C4-2B (cell line): Measurements from ENCODE around the gene MTX3.

Source experiments
- ZFX ChIP-seq: fragments of 450-650 bp; IDR thresholded peaks from 2 replicates; pipeline ENCODE4 v1.6.1; 2017
- TF ChIP-seq, protein P1 (sequence below): fragments of 450-650 bp; conservative IDR thresholded peaks from 2 replicates; pipeline ENCODE4 v1.5.1; 2017; ENCODE audit warnings: mild to moderate bottlenecking

DNA sequence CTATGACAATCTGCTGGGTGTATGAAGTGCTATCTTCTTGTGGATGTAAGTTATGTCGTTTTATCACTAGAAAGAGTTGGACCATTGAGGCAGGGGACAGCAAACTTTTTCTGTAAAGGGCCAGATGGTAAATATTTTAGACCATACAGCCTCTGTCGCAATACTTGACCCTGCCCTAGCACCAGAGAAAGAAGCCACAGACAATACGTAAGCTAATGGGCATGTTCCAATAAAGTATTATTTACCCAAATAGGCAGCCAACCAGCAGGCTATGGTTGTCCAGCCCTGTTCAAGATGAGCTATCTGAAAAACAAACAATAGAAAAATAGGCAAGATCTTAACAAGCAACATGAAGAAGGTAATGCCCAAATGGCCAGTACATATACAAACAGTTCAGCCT, 36.4 kb downstream of the MTX3 start:
- TF ChIP-seq, protein P1, sequence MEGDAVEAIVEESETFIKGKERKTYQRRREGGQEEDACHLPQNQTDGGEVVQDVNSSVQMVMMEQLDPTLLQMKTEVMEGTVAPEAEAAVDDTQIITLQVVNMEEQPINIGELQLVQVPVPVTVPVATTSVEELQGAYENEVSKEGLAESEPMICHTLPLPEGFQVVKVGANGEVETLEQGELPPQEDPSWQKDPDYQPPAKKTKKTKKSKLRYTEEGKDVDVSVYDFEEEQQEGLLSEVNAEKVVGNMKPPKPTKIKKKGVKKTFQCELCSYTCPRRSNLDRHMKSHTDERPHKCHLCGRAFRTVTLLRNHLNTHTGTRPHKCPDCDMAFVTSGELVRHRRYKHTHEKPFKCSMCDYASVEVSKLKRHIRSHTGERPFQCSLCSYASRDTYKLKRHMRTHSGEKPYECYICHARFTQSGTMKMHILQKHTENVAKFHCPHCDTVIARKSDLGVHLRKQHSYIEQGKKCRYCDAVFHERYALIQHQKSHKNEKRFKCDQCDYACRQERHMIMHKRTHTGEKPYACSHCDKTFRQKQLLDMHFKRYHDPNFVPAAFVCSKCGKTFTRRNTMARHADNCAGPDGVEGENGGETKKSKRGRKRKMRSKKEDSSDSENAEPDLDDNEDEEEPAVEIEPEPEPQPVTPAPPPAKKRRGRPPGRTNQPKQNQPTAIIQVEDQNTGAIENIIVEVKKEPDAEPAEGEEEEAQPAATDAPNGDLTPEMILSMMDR = no peak
- no peak for TF ChIP-seq ZFX
